ENCODE results near the gene MYZAP.

Gene MYZAP

DNA sequence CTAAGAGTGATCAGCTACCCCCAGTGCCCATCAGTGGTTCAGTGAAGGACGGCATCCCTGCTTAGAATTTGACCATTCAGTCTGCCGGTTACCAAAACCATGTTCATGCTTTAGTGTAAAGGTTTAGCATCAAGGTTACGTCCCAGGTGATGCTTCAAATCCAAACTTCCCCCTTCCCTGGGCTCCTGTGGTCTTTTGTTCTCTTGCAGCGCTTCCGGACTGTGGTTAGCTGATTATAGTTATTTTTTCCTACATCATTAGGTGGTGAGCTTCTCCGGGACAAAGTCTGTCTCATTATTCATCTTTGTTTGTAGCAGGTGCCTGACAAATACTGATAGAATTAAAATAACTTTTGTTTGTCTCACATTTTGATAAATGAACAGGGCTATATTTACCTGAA lies 28.3 kb upstream of the MYZAP start:
- DNase-seq (ENCODE audit: low read depth in 2 of 2) = no peak

DNA sequence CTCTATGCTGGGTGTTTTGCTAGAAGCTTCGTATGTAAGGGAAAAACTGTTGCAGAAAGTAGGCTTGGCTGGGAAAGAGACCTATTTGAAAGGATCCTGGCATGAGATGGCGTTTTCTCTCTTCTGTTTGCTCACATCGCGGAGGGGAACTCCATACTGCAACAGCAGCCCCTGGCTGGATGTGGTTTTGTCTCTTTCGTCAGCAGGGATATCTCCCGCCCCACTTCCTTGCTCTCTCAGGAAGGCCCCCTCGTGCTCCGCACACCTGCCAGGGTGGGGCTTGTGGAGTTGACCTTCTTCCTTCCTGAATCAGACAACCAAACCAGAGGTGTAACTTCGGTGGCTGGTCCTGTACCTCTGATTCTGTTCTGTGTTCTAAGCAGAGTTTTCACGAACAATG lies 26.4 kb upstream of the MYZAP start:
- no peak for DNase-seq (ENCODE audit: low read depth in 2 of 2)

DNA sequence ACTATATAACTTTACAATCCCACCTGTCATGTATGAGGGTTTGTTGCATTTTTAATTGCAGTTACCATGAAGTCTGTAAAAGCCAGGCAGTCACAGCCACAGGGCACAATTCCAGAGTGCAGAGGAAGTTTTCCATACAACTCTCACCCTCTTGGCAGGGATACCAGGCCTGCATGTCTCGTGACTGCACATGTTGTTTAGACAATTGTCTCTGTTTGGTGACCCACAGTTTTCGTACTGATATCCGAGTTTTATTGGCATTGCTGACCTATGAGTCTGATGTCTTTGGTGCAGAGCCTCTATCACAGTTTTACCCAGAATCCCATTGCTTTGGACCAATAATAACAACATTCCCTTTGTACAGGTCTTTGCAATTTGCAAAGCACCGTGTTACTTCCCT lies 24.9 kb upstream of the MYZAP start:
- no peak for DNase-seq (ENCODE audit: low read depth in 2 of 2)

DNA sequence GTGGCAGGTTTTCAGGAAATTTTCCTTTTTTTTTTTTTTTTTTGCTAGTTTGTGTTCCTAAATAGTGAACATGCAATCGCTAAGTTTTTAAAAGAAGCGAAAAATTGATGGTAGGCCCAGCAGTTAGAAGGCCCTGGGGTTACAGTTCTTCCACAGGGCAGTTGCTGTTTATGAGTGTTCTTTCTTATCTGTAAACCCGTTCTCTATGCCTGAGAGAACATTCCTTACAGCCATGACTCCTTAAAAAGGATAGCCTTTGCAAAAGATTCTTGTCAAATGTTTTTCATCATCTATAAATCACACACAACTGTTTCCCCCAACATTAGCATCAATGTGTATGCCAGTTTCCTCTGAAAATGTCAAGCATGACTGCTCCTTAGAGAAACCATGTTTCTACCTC lies 23.8 kb upstream of the MYZAP start:
- no peak for DNase-seq (ENCODE audit: low read depth in 2 of 2)

DNA sequence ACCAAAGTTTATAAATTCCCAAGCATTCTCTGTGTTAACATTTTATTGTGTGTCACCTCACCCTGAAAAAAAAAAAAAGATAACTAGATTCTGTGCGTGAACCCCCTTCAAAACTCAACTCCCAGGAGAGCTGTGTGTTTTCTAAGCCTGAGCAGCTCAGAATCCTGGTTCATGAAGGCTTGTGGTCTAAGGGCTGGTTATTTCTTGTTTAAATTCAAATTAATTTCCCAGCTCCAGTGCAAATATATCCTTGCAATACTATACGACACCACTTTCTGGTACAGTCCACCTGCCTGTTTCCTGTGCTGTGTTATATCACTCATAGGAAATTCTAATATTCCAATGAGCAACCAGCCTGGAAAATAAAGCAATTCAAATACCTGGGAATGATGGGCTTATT lies 23.4 kb upstream of the MYZAP start:
- no peak for DNase-seq (ENCODE audit: low read depth in 2 of 2)

DNA sequence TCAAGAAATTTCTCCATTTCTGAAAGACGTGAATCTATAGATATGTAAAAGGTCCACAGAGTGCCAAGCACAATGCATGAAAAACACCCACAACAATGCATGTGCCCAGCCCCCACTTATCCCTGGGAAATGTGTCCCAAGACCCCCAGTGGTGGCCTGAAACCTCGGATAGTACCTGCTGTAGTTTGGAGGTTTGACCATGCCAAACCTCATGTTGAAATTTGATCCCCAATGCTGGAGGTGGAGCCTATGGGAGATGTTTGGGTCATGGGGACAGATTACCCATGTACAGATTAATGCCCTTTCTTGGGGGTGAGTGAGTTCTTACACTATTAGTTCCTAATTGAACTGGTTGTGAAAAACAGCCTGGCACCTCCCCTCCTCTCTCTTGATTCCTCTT lies 21.4 kb upstream of the MYZAP start:
- no peak for DNase-seq (ENCODE audit: low read depth in 2 of 2)

DNA sequence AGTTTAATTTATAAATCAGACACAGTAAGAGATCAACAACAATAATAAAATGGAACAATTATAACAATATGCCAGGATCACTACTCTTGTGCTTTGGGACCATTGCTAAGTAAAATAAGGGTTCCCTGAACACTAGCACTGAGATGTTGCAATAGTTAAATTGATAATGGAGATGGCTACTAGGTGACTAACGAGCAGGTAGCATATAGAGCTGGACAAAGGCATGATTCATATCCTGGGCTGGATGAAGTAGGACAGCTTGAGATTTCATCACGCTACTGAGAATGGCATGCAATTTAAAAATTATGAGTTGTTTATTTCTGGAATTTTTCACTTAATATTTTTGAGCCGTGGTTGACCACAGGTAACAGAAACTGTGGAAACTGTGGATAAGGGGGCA lies 20.7 kb upstream of the MYZAP start:
- no peak for DNase-seq (ENCODE audit: low read depth in 2 of 2)

DNA sequence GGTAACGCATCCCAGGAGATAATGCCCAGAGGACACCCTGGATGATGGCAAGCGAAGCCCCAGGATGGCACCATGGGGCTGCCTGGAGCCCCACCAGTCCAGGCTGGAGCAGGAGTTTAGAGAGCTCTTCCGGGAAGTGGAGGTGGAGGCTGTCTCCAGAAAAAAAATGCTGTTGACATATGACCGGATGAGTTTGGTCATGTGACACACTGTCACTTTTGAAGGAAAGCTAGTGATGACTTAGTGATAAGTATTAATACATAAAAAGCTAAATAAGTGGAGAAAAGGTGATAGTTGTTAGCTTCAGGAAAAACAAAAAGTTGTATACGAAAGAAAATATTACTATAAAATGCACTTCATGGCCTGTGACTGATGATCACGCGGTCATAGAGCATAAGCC lies 20.0 kb upstream of the MYZAP start:
- no peak for DNase-seq (ENCODE audit: low read depth in 2 of 2)

DNA sequence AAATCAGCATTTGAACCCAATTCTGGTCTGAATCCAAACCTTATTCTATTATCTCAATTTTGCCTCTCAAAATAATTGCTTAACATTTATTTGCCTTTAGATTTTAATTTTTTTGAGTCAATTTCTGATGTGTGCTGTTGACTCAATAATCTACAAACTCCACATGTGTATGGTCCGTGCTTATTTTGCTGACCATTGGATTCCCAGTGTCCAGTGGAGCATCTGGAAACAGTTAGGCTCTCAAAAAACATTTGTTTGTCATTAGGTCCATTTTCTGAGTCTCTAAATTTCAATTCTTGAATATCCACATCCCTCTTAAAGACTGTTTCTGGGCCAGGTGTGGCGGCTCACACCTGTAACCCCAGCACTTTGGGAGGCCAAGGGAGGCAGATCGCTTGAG lies 19.2 kb upstream of the MYZAP start:
- DNase-seq (ENCODE audit: low read depth in 2 of 2) = no peak

DNA sequence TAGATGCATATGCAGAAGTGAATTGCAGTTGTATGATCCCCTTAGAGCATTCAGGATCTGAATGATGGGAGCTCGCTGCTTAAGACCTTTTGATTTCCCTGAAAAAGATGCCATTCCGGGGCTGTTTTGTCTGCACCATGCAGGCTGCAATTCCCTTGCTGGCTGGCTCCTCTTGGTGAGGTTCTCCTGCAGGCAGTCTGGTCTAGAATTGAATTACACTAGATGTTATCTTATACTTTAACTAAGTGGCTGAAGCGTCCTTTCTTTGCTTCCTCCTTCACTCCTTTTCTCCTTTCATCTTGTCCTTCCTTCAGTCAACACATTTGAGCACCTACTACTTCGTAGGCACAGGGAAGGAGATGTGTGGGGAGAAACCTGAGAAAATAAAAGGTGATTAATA lies 18.6 kb upstream of the MYZAP start:
- DNase-seq (ENCODE audit: low read depth in 2 of 2) = no peak

DNA sequence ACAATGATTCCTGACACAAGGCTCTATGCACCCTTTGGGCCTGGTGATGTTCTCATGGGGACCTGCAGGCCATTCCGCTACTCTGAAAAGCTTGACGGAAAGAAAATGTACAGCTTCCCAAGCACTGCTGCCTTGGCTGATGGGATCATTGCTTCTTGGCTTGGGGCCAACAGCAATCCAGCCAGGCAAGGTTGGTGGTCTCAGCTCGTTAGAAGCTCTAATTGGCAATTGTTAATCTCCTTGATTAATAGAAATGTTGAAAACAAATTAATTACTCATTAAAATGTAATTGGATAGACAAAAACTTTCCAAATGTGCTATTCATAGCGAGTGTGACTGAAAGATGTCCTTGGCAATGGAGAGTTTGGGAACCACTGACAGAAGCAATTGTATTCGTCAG lies 16.3 kb upstream of the MYZAP start:
- no peak for DNase-seq (ENCODE audit: low read depth in 2 of 2)

DNA sequence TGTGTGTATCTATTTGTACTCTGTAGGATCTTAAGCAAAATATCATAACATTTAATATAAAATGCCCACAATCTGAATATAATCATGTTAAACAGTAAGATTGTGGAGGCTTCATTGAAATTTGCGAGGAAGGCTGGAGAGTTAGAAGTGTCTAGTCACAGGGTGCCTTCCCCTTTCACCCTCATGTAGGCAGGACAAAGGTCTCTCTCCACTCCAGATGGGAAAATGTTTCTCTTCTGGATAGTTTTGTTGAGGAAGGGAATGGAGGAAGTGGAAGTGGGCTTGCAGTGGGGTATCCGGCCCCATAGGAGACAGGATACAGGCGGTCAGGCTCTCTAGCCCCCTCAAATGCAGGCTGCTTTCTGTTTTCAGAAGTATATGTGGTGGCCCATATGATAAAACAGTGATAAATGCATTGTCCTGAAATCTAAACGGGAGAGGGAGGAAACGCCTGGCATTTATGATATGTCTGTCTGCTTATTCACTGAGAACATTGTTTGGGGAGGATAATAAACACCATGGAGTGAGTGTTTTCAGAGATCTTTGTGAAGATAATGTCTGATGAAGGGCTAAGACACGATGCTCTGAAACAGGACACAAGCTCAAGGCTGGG lies 13.3 kb upstream of the MYZAP start:
- no peak for DNase-seq (ENCODE audit: low read depth in 2 of 2)

DNA sequence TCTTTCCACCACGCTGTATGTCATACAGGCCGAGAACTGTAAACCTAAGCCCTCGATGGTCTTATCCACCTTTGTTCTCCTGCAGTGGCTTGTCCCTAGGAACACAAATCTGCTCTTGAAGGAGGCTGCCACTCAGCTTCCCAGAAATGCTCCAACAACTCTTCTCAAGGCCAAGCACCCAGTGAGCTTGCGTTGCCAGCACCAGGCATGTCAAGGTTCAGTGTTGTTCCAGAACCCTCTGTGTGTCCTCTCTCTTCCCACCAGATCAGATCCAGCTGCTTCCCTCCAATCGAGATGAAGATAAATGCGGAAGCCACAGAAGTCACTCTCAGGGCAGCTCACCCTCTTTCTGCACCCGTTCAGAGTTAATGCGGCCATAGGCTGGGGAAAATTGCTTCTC lies 11.3 kb upstream of the MYZAP start:
- no peak for DNase-seq (ENCODE audit: low read depth in 2 of 2)

DNA sequence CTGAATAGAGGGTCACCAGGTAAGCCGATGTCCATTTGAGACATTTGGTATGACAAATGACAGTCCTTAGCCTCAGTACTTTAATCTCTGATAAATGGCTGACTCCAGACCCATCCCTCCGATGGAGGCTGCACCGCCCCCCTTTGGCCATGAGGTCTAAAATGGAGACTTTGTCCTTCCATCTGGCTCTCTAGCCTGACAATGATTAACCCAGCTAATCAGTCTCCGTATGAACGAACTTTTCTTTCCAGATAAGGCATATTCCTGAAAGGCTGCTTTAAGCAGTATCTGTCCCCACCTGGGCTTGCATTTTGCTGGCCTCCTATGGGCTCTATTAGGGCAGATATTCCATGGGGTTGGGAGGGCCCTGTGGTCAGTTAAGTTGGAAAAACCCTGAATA lies 10.8 kb upstream of the MYZAP start:
- no peak for DNase-seq (ENCODE audit: low read depth in 2 of 2)

DNA sequence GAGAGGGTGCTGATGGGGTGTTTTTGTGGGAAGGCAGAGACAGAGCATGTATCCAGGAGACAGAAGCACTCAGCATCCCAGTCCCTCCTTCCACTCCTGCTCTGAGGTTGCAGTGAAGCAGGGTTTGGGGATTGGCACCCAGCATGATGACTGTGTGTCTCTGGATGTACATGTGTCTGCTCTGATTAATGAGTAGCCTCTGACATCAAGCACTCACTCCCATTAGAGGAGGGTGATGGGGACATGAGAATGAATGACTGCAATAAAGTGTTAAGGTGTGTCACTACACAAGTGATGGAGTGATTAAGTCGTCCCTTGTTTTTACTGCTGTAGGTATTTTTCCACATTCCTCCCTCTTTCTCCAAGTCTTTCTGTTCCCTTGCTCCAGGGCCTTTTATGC lies 9.6 kb upstream of the MYZAP start:
- no peak for DNase-seq (ENCODE audit: low read depth in 2 of 2)

DNA sequence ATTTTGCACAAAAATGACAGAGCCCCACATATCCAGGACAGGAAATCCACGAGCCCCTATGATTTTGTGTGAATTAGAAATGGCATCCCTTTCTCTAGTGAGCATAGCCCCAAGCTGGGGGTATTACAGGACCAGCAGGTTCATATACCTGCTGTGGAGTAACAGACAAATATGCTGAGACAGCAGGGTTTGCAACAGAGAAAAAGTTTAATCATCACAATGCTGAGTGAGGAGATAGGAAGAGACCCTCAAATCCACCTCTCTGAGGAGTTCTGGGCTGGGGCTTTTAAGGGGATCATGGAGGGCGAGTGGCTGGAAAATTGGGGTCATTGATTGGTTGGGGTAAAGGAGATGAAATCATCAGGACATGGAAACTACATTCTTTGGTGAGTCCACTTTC lies 8.4 kb upstream of the MYZAP start:
- DNase-seq (ENCODE audit: low read depth in 2 of 2) = no peak

DNA sequence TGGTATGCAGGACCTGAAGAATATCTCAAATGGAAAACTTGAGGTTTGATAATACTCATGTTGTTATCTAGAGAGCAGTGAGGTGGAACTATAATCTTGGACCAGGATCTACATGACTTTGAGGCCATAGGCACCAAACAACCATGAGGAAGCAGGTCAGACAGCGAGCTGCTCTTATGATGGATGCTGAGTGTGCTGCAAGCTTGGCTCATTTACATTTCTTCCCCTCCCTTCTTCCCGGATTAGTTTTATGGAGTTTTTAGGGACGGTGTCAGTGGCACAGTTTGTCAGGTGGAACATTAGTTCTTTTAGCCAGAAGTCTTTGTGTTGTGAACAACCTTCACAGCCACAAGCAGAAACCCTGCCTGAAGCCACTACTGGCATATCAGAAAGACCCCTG lies 8.0 kb upstream of the MYZAP start:
- DNase-seq (ENCODE audit: low read depth in 2 of 2) = no peak

DNA sequence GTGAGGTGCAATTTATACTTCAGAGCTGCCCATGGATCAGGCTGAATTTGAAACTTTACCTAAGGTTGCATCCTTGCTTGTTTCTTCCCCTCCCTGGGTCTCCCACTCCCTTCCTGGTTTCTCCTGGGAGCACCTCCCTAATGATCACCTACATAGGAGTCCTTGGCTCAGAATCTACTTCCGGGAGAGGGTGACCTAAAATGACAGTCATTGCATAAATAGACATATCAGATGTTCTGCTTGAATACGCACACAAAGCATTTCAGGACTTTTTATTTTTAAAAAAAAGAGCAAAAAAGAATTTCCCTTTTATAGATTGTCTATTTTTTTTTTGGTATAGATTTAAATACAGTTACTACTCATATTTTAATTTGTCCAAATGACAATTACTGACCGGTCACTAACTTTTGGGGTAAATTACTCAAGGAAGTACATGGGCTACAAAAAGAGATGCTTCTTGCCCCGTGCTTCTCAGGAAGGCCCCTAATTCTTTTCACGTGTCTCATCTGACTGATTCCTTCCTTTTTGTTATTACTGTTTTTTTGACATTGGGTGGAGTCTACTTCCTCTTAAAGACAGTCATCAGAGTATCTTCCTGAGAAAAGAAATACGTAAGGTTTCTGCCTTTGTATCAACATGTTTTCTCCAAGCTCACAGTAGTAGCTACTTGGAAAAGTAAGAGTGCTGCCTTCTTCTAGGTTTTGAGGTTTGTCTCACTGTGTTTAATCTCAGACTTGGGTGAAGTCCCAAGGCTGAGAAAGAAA lies 4.9 kb upstream of the MYZAP start:
- DNase-seq (ENCODE audit: low read depth in 2 of 2) = no peak

DNA sequence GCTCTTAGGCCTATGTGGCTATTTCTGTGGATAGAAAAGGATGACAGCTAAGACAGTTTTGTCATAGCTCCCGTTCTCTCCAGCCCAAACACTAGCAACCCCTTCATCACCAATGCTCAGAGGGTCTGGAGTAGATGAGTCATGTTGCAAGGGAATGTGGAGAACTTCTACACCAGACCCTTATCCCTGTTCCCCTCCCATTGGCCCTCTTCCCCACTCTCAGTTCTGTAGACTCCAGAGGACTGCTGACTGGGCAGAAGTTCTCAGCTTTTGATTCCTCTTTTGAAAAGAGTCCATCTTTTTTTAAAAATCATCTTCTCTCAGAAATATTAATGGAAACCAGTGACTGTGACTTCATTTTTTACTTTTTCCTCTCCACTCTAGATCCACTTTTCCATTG lies 2.4 kb upstream of the MYZAP start:
- no peak for DNase-seq (ENCODE audit: low read depth in 2 of 2)

DNA sequence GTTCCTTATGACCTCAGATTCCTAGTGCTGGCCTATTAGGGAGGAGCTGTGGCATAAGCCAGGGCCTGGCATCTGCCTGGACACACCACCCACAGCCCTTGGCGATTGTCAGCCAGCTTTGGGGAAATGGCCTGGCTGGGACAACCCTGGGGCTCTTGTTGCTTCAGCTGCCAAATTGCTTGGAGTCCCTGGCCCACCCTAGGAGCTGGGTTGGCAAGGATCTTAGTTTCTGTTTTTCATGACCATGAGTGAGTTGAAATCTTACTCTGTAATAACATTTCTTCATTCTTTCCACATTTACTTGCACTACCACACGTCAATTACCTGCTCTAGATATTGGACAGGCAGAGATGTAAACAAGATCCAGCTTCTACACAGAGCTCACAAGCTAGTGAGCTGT lies 1.9 kb upstream of the MYZAP start:
- DNase-seq (ENCODE audit: low read depth in 2 of 2) = no peak

DNA sequence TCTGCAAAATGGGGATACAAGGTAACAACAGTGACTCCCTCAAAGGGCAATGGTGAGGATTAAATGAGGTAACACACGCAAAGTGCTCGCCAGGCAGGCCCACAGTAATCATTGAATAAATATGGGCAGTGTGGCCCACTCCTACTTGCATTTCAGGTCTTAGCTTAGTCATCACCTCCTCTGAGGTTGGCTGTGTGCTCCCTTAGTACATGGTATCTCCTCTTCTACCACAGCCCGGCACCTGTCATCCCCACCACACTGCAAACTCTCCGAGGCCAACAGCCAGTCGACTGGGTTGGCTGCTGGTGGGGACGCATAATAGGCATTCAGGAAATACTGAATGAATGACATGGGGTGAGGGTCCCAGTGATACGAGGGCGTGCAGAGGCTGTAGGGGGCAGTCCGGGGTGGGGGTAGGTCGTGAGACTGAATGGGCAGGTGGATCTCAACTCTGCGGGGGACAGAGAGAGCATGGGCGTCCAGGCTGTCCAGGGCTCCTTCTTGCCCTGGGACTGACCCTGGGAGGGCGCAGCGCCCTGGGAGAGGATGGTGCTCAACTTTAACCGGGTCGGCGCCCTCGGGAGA lies 375 bp upstream of the MYZAP start:
- no peak for DNase-seq (ENCODE audit: low read depth in 2 of 2)

DNA sequence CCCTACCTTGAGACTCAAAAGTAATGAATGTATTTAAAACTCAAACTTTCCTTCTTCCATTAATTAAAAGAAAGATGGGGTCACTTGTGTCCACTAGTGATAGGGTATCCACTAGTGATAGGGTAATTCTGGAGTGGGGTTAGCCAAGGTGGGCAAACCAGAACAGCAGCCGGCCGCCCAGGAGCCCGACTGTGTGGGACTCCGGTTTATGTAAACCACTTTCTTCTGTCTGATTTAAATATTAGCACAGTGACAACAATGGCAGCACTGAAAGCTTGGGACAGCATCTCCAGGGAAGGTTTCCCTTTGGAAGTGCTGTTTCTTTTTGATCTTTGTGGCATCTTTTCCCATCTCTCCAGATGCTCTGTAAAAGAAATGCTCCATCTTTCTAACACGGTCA lies 722 bp downstream of the MYZAP start:
- DNase-seq (ENCODE audit: low read depth in 2 of 2) = no peak

DNA sequence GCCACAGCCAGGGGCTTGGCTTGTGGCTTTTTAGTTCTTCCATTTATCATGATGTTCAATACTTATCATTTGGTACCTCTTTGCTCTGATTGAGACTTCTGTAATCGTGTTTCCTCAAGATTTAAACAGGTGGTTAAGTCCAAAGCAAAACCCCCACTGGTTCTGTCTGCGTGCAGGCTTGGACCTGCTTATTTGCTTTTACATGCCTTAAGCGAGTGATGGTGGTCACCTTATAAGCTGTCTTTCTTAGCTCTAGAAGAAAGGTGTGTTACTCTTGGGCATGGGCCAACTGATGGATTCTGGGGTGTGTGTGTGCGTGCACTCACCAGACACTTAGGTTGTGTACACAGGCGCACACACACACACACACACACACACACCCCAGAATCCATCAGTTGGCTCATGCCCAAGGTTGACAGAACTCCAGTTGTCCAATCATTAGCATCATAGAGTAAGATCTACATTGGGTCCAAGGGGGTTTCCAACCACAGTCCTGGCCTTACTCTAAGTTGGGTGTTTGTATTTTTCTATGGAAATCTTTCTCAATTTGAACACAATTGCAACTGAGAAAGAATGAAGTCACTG lies 1.2 kb downstream of the MYZAP start:
- DNase-seq (ENCODE audit: low read depth in 2 of 2) = no peak

Data from stimulated activated CD4-positive, alpha-beta T cell treated with anti-CD3 and anti-CD28 coated beads, Interleukin-12 subunit alpha, Interleukin-12 subunit beta, amount 100 ng/mL, for 24 hours (primary cell).